ENCODE data around the gene RAB11FIP3.
"Not testable (repeated sequence)": the region's sequence is repeated elsewhere in the genome, so short reads cannot be mapped to it uniquely, and the experiment has no call there.

The RAB11FIP3 gene

DNA sequence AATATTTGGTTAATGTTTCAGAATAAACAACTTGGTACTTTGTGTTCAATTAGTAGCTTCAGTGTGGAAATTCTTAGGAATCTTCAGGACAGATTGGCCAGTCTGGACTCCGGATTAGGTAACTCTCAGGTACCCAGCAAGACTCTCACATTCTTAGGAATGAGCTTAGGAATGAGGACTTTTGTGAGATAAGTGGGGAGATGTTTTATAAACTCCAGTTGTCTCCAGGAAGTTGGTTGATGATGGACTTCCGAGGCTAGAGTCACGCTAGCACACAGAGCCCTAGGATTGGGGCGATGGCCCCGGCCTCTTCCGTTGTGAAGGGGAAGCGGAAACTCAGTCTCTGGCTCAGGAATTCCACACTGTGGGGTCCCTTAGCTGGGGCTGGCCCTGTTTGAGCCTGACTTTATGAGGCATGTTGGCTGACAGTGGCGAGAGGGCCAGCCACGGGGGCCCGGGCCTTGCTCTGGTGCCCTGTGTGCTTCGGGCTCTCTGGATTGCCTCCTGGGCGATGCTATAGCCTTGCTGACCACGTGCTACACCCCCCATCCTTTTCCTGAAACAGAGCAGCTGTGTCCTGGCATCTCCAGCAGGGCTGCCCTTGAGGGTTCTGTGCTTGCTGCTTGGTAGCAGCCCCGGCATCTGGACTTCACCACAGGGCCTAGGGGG is 32.4 kb downstream of the RAB11FIP3 start:
- H3K4me3 ChIP-seq (ENCODE audit: low read depth, low read length): no peak overlapping the region
- TF ChIP-seq, protein P1, sequence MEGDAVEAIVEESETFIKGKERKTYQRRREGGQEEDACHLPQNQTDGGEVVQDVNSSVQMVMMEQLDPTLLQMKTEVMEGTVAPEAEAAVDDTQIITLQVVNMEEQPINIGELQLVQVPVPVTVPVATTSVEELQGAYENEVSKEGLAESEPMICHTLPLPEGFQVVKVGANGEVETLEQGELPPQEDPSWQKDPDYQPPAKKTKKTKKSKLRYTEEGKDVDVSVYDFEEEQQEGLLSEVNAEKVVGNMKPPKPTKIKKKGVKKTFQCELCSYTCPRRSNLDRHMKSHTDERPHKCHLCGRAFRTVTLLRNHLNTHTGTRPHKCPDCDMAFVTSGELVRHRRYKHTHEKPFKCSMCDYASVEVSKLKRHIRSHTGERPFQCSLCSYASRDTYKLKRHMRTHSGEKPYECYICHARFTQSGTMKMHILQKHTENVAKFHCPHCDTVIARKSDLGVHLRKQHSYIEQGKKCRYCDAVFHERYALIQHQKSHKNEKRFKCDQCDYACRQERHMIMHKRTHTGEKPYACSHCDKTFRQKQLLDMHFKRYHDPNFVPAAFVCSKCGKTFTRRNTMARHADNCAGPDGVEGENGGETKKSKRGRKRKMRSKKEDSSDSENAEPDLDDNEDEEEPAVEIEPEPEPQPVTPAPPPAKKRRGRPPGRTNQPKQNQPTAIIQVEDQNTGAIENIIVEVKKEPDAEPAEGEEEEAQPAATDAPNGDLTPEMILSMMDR (IDR thresholded peaks at IDR 0.05; ENCODE audit: control insufficient read depth, extremely low read depth, insufficient read depth): no peak
- no peak for DNase-seq (ENCODE audit: low read depth)

DNA sequence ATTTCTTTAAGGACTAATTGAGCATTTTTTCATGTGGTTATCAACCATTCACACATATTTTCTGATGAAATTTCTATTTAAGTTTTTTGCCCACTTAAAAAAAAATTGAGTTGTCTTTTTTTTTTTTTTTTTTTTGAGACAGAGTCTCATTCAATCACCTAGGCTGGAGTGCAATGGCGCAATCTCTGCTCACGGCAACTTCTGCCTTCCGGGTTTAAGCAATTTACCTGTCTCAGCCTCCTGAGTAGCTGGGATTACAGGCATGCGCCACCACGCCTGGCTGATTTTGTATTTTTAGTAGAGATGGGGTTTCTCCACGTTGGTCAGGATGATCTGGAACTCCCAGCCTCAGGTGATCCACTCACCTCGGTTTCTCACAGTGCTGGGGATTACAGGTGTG is 34.3 kb downstream of the RAB11FIP3 start:
- no peak overlapping the region for H3K4me3 ChIP-seq (ENCODE audit: low read depth, low read length)
- TF ChIP-seq, protein P1 (IDR thresholded peaks at IDR 0.05; ENCODE audit: control insufficient read depth, extremely low read depth, insufficient read depth): no peak
- no peak for DNase-seq (ENCODE audit: low read depth)

DNA sequence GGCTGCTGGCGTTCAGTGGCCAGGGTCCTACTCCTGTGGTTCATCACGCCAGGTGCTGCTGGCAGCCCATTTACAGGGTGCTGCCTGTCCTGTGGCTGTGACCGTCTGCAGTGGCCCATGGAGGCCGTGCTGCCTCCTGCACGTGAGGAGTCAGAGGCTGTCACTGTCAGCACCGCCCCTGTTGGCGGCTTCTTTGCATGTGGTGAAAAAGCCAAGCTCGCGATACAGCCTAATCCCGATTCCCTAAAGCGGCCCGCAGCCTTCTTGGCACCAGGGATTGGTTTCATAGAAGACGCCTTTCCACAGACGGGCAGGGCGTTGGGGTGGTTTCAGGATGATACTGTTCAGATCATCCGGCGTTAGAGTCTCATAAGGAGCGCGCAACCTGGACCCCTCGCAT is 35.3 kb downstream of the RAB11FIP3 start:
- H3K4me3 ChIP-seq (ENCODE audit: low read depth, low read length): no peak overlapping the region
- DNase-seq (ENCODE audit: low read depth): no peak
- TF ChIP-seq, protein P1 (IDR thresholded peaks at IDR 0.05; ENCODE audit: control insufficient read depth, extremely low read depth, insufficient read depth): no peak

DNA sequence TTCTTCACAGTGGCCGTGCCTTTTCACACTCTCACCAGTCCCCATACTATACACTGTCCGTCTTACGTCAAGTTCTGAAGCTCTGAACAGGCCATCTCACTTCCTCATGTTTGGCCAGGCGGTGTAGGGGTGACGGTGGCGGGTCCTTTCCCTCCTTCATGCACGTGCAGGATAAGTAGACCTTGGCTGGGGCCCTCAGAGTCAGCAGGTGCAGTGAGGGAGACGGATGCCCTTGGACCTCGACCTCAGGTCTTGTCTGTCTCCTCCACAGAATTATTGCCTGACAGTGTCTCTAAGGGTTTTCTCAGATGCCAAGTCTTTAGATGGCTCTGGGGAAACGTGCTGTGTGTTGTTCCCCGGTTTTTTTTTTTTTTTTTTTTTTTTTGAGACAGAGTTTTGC is 37.6 kb downstream of the RAB11FIP3 start:
- no peak overlapping the region for H3K4me3 ChIP-seq (ENCODE audit: low read depth, low read length)
- TF ChIP-seq, protein P1 (IDR thresholded peaks at IDR 0.05; ENCODE audit: control insufficient read depth, extremely low read depth, insufficient read depth): no peak
- DNase-seq (ENCODE audit: low read depth): no peak

DNA sequence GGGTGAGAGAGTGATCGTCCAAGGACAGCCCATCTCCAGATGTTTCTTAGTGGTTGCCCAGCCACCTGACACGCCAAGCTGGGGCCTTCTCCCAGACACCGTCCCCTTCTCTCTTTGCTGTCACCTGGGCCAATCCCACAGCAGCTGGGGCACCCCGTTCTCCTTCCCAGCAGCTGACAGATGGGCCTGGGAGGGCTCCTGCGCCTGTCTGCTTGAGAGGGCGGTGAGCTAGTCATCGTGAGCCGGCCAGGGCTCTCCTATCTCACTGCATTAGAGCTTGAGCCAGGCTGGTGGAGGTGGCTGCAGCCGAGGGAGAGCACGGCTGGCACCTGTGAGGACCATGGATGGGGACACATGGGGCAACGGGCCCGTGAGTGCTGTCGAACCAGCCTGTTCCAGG is 41.2 kb downstream of the RAB11FIP3 start:
- no peak for DNase-seq (ENCODE audit: low read depth)
- TF ChIP-seq, protein P1 (IDR thresholded peaks at IDR 0.05; ENCODE audit: control insufficient read depth, extremely low read depth, insufficient read depth): no peak
- H3K4me3 ChIP-seq (ENCODE audit: low read depth, low read length): no peak overlapping the region

DNA sequence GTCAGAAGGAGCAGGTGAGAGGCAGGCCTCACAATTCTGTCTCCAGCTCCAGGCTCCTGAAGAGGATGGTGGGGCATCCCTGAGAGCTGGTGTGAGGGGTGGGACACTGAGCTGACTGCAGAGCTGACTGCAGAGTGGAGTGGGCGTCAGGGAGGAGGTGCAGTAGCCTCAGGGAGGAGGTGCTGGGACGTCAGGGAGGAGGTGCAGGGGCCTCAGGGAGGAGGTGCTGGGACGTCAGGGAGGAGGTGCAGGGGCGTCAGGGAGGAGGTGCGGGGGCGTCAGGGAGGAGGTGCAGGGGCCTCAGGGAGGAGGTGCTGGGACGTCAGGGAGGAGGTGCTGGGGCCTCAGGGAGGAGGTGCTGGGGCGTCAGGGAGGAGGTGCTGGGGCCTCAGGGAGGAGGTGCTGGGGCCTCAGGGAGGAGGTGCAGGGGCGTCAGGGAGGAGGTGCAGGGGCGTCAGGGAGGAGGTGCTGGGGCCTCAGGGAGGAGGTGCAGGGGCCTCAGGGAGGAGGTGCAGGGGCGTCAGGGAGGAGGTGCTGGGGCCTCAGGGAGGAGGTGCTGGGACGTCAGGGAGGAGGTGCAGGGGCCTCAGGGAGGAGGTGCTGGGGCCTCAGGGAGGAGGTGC is 41.9 kb downstream of the RAB11FIP3 start:
- DNase-seq (ENCODE audit: low read depth); H3K4me3 ChIP-seq (ENCODE audit: low read depth, low read length): not testable (repeated sequence)

DNA sequence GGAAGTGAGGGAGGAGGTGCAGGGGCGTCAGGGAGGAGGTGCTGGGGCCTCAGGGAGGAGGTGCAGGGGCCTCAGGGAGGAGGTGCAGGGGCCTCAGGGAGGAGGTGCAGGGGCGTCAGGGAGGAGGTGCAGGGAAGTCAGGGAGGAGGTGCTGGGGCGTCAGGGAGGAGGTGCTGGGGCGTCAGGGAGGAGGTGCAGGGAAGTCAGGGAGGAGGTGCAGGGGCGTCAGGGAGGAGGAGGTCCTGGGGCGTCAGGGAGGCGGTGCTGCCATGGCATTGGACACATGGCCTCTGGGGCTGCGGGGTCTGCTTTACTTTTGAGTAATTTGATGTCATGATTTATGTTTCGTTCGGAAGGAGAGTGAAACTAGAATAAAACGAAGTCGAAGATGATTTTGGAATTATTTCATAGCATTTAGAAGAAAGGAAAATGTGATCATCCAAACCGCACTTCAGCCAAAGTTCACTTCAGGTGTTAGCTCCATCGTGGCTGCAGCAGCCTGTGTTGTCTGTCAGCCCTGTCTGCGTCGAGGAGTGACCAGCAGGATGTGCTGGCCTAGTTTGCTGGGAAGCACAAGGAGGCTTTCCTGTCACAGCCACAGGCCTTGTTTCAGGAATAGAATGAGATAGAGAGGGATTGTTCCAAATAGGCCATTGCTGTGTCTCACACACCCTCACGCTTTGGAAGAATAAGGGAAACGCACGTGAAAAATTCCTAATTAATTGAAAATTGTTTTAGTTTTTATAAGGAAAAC is 42.8 kb downstream of the RAB11FIP3 start:
- no peak overlapping the region for H3K4me3 ChIP-seq (ENCODE audit: low read depth, low read length)
- no peak for DNase-seq (ENCODE audit: low read depth)
- TF ChIP-seq, protein P1 (IDR thresholded peaks at IDR 0.05; ENCODE audit: control insufficient read depth, extremely low read depth, insufficient read depth): no peak

DNA sequence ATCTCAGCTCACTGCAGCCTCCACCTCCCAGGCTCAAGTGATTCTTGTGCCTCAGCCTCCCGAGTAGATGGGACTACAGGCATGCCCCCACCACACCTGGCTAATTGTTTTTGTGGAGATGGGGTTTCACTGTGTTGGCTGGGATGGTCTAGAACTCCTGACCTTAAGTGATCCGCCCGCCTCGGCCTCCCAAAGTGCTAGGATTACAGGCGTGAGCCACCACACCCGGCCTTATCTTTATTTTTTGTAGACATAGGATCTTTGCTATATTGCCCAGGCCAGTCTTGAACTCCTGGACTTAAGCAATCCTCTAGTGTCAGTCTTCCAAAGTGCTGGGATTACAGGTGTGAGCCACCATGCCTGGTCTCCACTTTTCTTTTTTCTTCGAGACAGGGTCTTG is 44.0 kb downstream of the RAB11FIP3 start:
- not testable (repeated sequence) for H3K4me3 ChIP-seq (ENCODE audit: low read depth, low read length); DNase-seq (ENCODE audit: low read depth)

Data from LNCaP clone FGC (cell line).